K562 (cell line): ENCODE results near the gene CABP5. TPM values are rescaled to one million over a fixed set of nuclear protein-coding genes. Genes with fewer than 3 reads are reported as not detected.
A peak's percentile ranks its signal among the peaks of the same experiment; 100 is the strongest.

Experiments used
- C11orf30 ChIP-seq: fragments of 450-650 bp; IDR thresholded peaks from 2 replicates; pipeline ENCODE4 v1.6.1; 2016; ENCODE audit warnings: low read depth, mild to moderate bottlenecking
- MAFG ChIP-seq: fragments of 450-650 bp; conservative IDR thresholded peaks from 2 replicates; pipeline ENCODE4 v1.6.1; 2016; ENCODE audit warnings: missing genetic modification characterization, missing compliant biosample characterization
- TCF3 ChIP-seq: sonication (generic); formaldehyde crosslinking; IDR thresholded peaks from 2 replicates; pipeline ENCODE4 v1.4.0; 2020; ENCODE audit warnings: mild to moderate bottlenecking, missing genetic modification reagents
- ZBTB40 ChIP-seq, 2 experiments: fragments of 450-650 bp in 1 of 2; sonication (generic) in 1 of 2; formaldehyde crosslinking in 1 of 2; IDR thresholded peaks; 2 replicates each; pipeline versions ENCODE4 v1.7.1 to v1.9.0; 2016 to 2022; ENCODE audit warnings: inconsistent platforms in 1 of 2, mild to moderate bottlenecking in 1 of 2, missing genetic modification reagents in 1 of 2
- polyA plus RNA-seq, 8 experiments: library from polyadenylated mRNA; depleted of rRNA in 4 of 8; stranded (reverse) in 5 of 8; unstranded in 3 of 8; fragments of >200 nt; fragmentation: Nextera tagmentation in 2 of 8; fragmentation: Illumina TruSeq in 1 of 8; extraction: Ambion mirVana in 2 of 8; extraction: Trizol in 1 of 8; gene quantifications; 2 replicates each; pipeline versions ENCODE4 v1.2.1 to v1.2.3, GENCODE V29; 2011 to 2014; ENCODE audit warnings: inconsistent platforms in 1 of 8, missing spikeins in 1 of 8
- total RNA-seq, 7 experiments: library from RNA; depleted of rRNA in 6 of 7; stranded (reverse); fragments of >200 nt in 6 of 7; fragmentation: Illumina TruSeq in 2 of 7; extraction: Trizol in 2 of 7; gene quantifications; 2 replicates each; pipeline versions ENCODE4 v1.2.1 to v1.2.3, GENCODE V29; 2011 to 2021; ENCODE audit warnings: low replicate concordance in 1 of 7

The CABP5 gene
- total and polyA plus RNA-seq, 9 of the 15 experiments (the other 6 are each of a cell fraction or from before 2014, with no cell fraction given): not detected

- TF ChIP-seq ZBTB40 (IDR thresholded peaks at IDR 0.05) (peak; percentile 73), ZBTB40 (CRISPR knock-in tag; IDR thresholded peaks at IDR 0.05) (no peak), MAFG (peak; percentile 71; the same call in 1 of the 2 replicates), C11orf30 (peak; percentile 50; the same call in 1 of the 2 replicates), TCF3 (CRISPR knock-in tag) (peak; percentile 33; the same call in 1 of the 2 replicates)
These were observed 7.6 kb upstream of the CABP5 start (continued) for GRCh38 chr19:48051335-48052033.
